SKM-1 (cell line): ENCODE data around the gene PADI3.
"Not testable (repeated sequence)": the region's sequence is repeated elsewhere in the genome, so short reads cannot be mapped to it uniquely, and the experiment has no call there.

Source experiments
- DNase-seq: peaks from one replicate; lab custom pipeline; 2025; ENCODE audit not compliant: unreplicated experiment; lab: John Stamatoyannopoulos, UW

PADI3 gene

GRCh38 chr1:17239420-17239819, 9.5 kb upstream of the PADI3 start:
- peak; percentile 73 for DNase-seq

- not testable (repeated sequence) for DNase-seq
Observed at GRCh38 chr1:17241011-17241779, 7.7 kb upstream of the PADI3 start.

GRCh38 chr1:17241780-17242074, 7.2 kb upstream of the PADI3 start:
- DNase-seq = not testable (repeated sequence)

- DNase-seq = no peak
Observed at GRCh38 chr1:17243274-17243673, 5.6 kb upstream of the PADI3 start.

- DNase-seq = no peak
Observed at GRCh38 chr1:17244821-17245740, 3.8 kb upstream of the PADI3 start.

GRCh38 chr1:17245816-17246325, 3.0 kb upstream of the PADI3 start:
- no peak for DNase-seq

GRCh38 chr1:17246971-17247370, 1.9 kb upstream of the PADI3 start:
- DNase-seq = no peak

- no peak for DNase-seq
Observed at GRCh38 chr1:17250601-17251000, 1.7 kb downstream of the PADI3 start.

- DNase-seq = no peak
Observed at GRCh38 chr1:17251246-17251645, 2.3 kb downstream of the PADI3 start.

GRCh38 chr1:17251701-17252376, 2.9 kb downstream of the PADI3 start:
- no peak for DNase-seq

- no peak for DNase-seq
Observed at GRCh38 chr1:17255336-17255735, 6.4 kb downstream of the PADI3 start.

GRCh38 chr1:17258116-17258757, 9.3 kb downstream of the PADI3 start:
- DNase-seq = no peak

- DNase-seq = no peak
Observed at GRCh38 chr1:17258758-17259130, 9.8 kb downstream of the PADI3 start.

GRCh38 chr1:17259233-17259873, 10.5 kb downstream of the PADI3 start:
- no peak for DNase-seq

GRCh38 chr1:17260264-17260663, 11.4 kb downstream of the PADI3 start:
- no peak for DNase-seq

- no peak for DNase-seq
Observed at GRCh38 chr1:17260738-17261137, 11.8 kb downstream of the PADI3 start.

GRCh38 chr1:17263936-17264335, 15.0 kb downstream of the PADI3 start:
- no peak for DNase-seq

- no peak for DNase-seq
Observed at GRCh38 chr1:17264470-17264869, 15.6 kb downstream of the PADI3 start.

GRCh38 chr1:17265162-17265561, 16.3 kb downstream of the PADI3 start:
- DNase-seq = no peak

GRCh38 chr1:17265950-17266349, 17.1 kb downstream of the PADI3 start:
- DNase-seq = no peak
